Left lung (tissue), 10 donors: Measurements from ENCODE around the gene CSF1R. TPM values are rescaled to one million over a fixed set of nuclear protein-coding genes. Genes with fewer than 3 reads are reported as not detected.

Source experiments
- ATAC-seq: fragments of 200-7000 bp; cut with Tn5 transposase; one replicate; pipeline ENCODE4 v1.9.1; 2020; ENCODE audit warnings: moderate library complexity
- DNase-seq, 4 donors: peaks; one replicate each; pipeline ENCODE4 v3.0.0-alpha.2; 2013 to 2020
- H3K27ac ChIP-seq, 2 donors: fragments of 200-600 bp; sonication (generic) in 1 of 2; one replicate each; pipeline versions ENCODE4 v1.5.0 to v1.8.0; 2020 to 2021
- H3K27me3 ChIP-seq, 2 donors: fragments of 200-600 bp; sonication (generic) in 1 of 2; one replicate each; pipeline versions ENCODE4 v1.5.0 to v1.8.0; 2020 to 2021
- H3K36me3 ChIP-seq, 2 donors: fragments of 200-600 bp; sonication (generic) in 1 of 2; one replicate each; pipeline versions ENCODE4 v1.5.0 to v1.8.0; 2020 to 2021
- H3K4me1 ChIP-seq, 2 donors: fragments of 200-600 bp; one replicate each; pipeline ENCODE4 v1.8.0; 2021
- H3K4me3 ChIP-seq, 2 donors: fragments of 200-600 bp; sonication (generic) in 1 of 2; one replicate each; pipeline versions ENCODE4 v1.5.0 to v1.8.0; 2020 to 2021; ENCODE audit warnings: mild to moderate bottlenecking in 1 of 2
- H3K9me3 ChIP-seq, 2 donors: fragments of 200-600 bp; sonication (generic) in 1 of 2; one replicate each; pipeline versions ENCODE4 v1.5.0 to v1.8.0; 2020 to 2021
- CTCF ChIP-seq, 2 donors: fragments of 200-600 bp; sonication (generic) in 1 of 2; IDR thresholded peaks; one replicate each; pipeline versions ENCODE4 v1.5.0 to v1.8.0; 2021; ENCODE audit warnings: antibody characterized with exemption in 2 of 2
- intact Hi-C, 2 donors: fragments of 100-400 bp; cut with DNase I; formaldehyde crosslinking; loops; one replicate each; pipeline versions ENCODE4 v1.11.2 to v1.14.2; 2022
- polyA plus RNA-seq, 6 donors: library from polyadenylated mRNA; unstranded; fragments of 120-200 nt; gene quantifications; one replicate each; pipeline ENCODE4 v1.2.1, GENCODE V29; 2013; ENCODE audit not compliant: insufficient read length in 6 of 6
- total RNA-seq, 2 donors: library from RNA; stranded (reverse); fragmentation: NEBNext Ultra II Directional; extraction: Animal tissue kit (Norgen Biotek cat#: 25700); gene quantifications; one replicate each; pipeline ENCODE4 v1.2.1, GENCODE V29; 2021
- donor health status: DM: no; HTN: yes; CAD: no.
- donor health status: DM: no; HTN: no; CAD: no.

The CSF1R gene
- total and polyA plus RNA-seq, 8 donors, result 22.7 to 93.1 (median 26.0) TPM

GRCh38 chr5:150026682-150027172 is 59.6 kb downstream of the CSF1R start:
- no peaks in the 10 kb centered on the region for H3K9me3 ChIP-seq
- intact Hi-C loops, result no loop called here
- H3K36me3 ChIP-seq, result peaks cover 6 to 98% of the 10 kb centered on the region in 2 donors
- no peak for DNase-seq
- no peak for ATAC-seq
- TF ChIP-seq CTCF (IDR thresholded peaks at IDR 0.05), result no peak
- no peaks in the 10 kb centered on the region for H3K27me3 ChIP-seq
- peaks cover 4 to 13% of the 10 kb centered on the region in 2 donors for H3K4me1 ChIP-seq
- H3K27ac ChIP-seq, result no peak overlapping the region
- no peak overlapping the region for H3K4me3 ChIP-seq

- Histone ChIP-seq H3K4me1 (peaks cover 4 to 16% of the 10 kb centered on the region in 2 donors), H3K4me3 (no peak overlapping the region), H3K9me3 (no peaks in the 10 kb centered on the region), H3K36me3 (peaks cover 2 to 98% of the 10 kb centered on the region in 2 donors), H3K27me3 (no peaks in the 10 kb centered on the region), H3K27ac (no peak overlapping the region)
- no peak for ATAC-seq
- intact Hi-C loops, result no loop called here
- DNase-seq, result no peak
- TF ChIP-seq CTCF (IDR thresholded peaks at IDR 0.05), result no peak
Observed at GRCh38 chr5:150024346-150024984, 61.9 kb downstream of the CSF1R start.

DNA sequence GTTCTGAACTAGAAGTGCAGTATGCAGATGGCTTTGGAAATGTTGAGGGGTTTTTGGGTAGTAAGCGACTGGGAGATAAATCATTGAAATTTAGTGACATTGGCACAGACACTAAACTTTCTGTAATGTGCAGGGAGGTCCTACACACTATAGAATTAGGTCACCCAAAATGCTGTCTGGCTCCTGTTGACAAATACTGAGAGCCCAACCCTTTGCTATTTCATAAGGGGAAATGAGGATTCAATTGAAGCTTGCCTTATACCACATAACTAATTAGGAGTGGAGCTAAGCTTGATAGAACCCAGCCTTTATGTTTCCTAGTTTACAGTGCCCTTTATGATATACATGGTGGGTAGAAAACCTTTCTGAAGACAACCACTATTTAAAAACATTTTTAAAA is 63.2 kb downstream of the CSF1R start:
- peaks cover 4 to 16% of the 10 kb centered on the region in 2 donors for H3K4me1 ChIP-seq
- intact Hi-C loops, result no loop called here
- H3K9me3 ChIP-seq, result no peaks in the 10 kb centered on the region
- H3K27me3 ChIP-seq, result no peaks in the 10 kb centered on the region
- peaks cover 2 to 100% of the 10 kb centered on the region in 2 donors for H3K36me3 ChIP-seq
- H3K4me3 ChIP-seq, result no peak overlapping the region
- no peak for DNase-seq
- peak overlapping the region in 1 of 2 donors; percentile 48 for H3K27ac ChIP-seq
- no peak for TF ChIP-seq CTCF (IDR thresholded peaks at IDR 0.05)
- ATAC-seq, result no peak

DNA sequence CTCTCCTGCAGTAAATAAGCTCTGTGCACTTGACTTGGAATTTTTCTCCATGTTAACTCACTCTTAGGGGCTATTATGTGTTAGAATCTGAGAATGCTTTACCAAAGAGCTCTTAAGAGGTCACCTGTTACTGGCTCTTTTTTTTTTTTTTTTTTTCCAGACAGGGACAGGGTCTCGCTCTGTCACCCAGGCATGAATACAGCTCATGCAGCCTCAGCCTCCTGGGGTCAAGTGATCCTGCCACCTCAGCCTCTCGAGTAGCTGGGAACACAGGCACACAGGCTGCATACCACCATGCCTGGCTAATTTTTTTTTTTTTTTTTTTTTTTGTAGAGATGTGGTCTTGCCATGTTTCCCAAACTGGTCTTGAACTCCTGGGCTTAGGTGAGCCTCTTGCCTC is 63.7 kb downstream of the CSF1R start:
- no peaks in the 10 kb centered on the region for H3K9me3 ChIP-seq
- H3K27me3 ChIP-seq, result no peaks in the 10 kb centered on the region
- peaks cover 2 to 100% of the 10 kb centered on the region in 2 donors for H3K36me3 ChIP-seq
- no peak for TF ChIP-seq CTCF (IDR thresholded peaks at IDR 0.05)
- H3K4me1 ChIP-seq, result peaks cover 4 to 16% of the 10 kb centered on the region in 2 donors
- intact Hi-C loops, result no loop called here
- peak overlapping the region; percentile 27 to 48 for H3K27ac ChIP-seq
- DNase-seq, result no peak
- no peak overlapping the region for H3K4me3 ChIP-seq
- peak; percentile 61 for ATAC-seq

DNA sequence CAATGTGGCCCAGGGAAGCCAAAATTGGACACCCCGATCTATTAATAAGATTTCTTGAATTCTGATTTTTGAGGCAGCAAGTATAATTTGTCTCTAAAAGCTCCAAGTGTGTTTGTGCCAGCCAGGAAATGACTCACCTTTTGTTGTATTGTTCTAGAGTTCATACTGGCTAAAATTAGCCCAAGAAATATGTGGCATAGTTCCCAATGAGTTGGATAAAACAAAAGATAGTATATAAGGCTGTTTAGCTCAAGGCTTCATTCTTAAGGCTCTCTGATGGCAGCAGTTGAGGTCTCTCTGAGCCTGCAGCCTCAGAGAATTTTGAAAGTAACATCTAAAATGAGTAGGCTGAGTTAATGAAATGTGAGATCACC is 64.2 kb downstream of the CSF1R start:
- Histone ChIP-seq H3K36me3 (peaks cover under 1 to 100% of the 10 kb centered on the region in 2 donors), H3K9me3 (no peaks in the 10 kb centered on the region), H3K4me1 (peaks cover 4 to 16% of the 10 kb centered on the region in 2 donors), H3K27me3 (no peaks in the 10 kb centered on the region), H3K27ac (peak overlapping the region; percentile 27 to 48), H3K4me3 (no peak overlapping the region)
- ATAC-seq (peak; percentile 75), DNase-seq (no peak)
- intact Hi-C loops, result no loop called here
- TF ChIP-seq CTCF (IDR thresholded peaks at IDR 0.05), result no peak
